ENCODE data around the gene AMFR.

DNA sequence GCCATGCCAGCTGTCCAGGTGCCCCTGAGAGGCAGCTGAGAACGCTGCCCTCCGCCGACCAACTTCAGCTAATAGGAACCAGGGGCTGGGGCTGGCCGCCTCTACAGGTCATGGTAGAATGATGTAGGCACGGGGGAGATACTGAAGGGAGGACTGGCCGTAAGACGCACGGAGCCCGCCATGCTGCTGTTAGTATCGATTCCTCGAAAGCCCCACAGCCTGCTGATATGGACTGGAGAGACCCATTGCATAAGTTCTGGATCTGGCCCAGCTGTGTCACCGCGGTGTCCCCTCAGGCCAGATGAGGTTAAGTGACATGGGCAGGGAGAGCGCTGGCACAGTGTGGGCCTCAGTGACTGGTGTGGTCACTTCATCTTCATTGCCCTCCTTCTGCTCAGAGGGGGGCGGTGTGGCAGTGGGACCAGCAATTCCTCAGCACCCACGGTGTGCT is 75.6 kb downstream of the AMFR start:
- no peak for TF ChIP-seq ZNF423 (tag by site-specific recombination; IDR thresholded peaks at IDR 0.05)
- no peak for TF ChIP-seq KLF8 (tag by site-specific recombination; IDR thresholded peaks at IDR 0.05)
- TF ChIP-seq CTCF (tag by site-specific recombination; IDR thresholded peaks at IDR 0.05): no peak
- TF ChIP-seq ZNF600 (tag by site-specific recombination; IDR thresholded peaks at IDR 0.05): no peak
- TF ChIP-seq YY1 (tag by site-specific recombination; IDR thresholded peaks at IDR 0.05): no peak
- TF ChIP-seq YY2 (tag by site-specific recombination; IDR thresholded peaks at IDR 0.05): no peak
- no peak for TF ChIP-seq ZBTB7A (tag by site-specific recombination; IDR thresholded peaks at IDR 0.05; ENCODE audit: low read depth)
